ENCODE measurements around the gene XPO4. TPM values are rescaled to one million over a fixed set of nuclear protein-coding genes. Genes with fewer than 3 reads are reported as not detected.
A peak's percentile ranks its signal among the peaks of the same experiment; 100 is the strongest.

XPO4 gene
- total RNA-seq, 1 experiment from 2014 or later, result 34.1 TPM

DNA sequence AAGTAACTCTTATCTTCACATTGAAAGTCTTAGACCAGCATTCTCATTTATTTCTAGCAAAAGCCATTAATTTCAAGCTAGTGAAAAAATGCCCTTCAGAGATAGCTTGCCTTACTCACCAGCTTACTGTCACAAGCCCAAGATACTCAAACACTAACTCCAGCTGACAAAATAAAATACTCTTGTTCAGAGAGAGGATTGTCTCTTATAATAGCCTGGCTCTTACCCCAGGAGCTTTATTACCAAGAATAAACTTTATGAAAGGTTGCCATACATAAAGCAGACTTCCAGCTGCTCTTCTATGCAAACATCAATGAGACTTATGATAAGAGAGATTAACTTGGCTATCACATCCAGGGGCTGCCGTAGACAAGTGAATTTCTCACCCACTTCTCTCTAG is 53.6 kb downstream of the XPO4 start:
- Mint-ChIP-seq H3K36me3 (ENCODE audit: insufficient read depth in 1 of 3, low read depth in 3 of 3) (peaks cover 0 to 13% (median 0%) of the 10 kb centered on the region in 3 experiments; a peak in 4 of 7 replicates), H3K4me1 (peaks cover 10 to 12% of the 10 kb centered on the region in 2 experiments), H3K27ac (peak overlapping the region in 1 of 3 experiments; percentile 80; a peak in 1 of 7 replicates), H3K9me3 (no peaks in the 10 kb centered on the region), H3K4me3 (no peak overlapping the region), H3K27me3 (ENCODE audit: low read depth) (no peaks in the 10 kb centered on the region)
- no peak overlapping the region for H2BK120ac ChIP-seq (ENCODE audit: low read depth, low read length, poor library complexity, severe bottlenecking)
- H2BK20ac ChIP-seq (ENCODE audit: low read depth, low read length, poor library complexity, severe bottlenecking), result no peak overlapping the region
- H4K91ac ChIP-seq (ENCODE audit: insufficient read length, low read depth, low read length), result no peak overlapping the region
- H3K9ac ChIP-seq (ENCODE audit: extremely low read depth, insufficient read length, low read length), result no peak overlapping the region
- H3K18ac ChIP-seq (ENCODE audit: insufficient read length, low read depth, low read length), result no peak overlapping the region
- no peak overlapping the region for H2BK5ac ChIP-seq (ENCODE audit: insufficient read length, low read length)
- no peaks in the 10 kb centered on the region for H3K79me2 ChIP-seq (ENCODE audit: insufficient read depth, low read length)
- no peak overlapping the region for H4K5ac ChIP-seq (ENCODE audit: insufficient read length, low read depth, low read length)
- no peak overlapping the region for H3K4me2 ChIP-seq (ENCODE audit: insufficient read depth, insufficient read length, low read length)
- no peak overlapping the region for H2BK15ac ChIP-seq (ENCODE audit: low read depth, low read length)
- no peak overlapping the region for H2AFZ ChIP-seq (ENCODE audit: low read length)
- no peak for DNase-seq
- H3K56ac ChIP-seq (ENCODE audit: insufficient read length, low read depth, low read length), result no peak overlapping the region
- no peak overlapping the region for H3T11ph ChIP-seq (ENCODE audit: low read length)
- H4K8ac ChIP-seq (replicated peaks; ENCODE audit: insufficient read length, low read depth, low read length), result no peak overlapping the region
- H2BK12ac ChIP-seq (ENCODE audit: insufficient read length, low read depth, low read length), result no peak overlapping the region
- no peaks in the 10 kb centered on the region for H3K27me3 ChIP-seq (ENCODE audit: insufficient read depth, low read length)
- H3K14ac ChIP-seq (ENCODE audit: insufficient read depth, low read length), result no peak overlapping the region
- no peaks in the 10 kb centered on the region for H3K23me2 ChIP-seq (ENCODE audit: insufficient read length, low read depth, low read length, poor library complexity, severe bottlenecking)
- no peaks in the 10 kb centered on the region for H4K20me1 ChIP-seq (ENCODE audit: control insufficient read depth, insufficient read depth, insufficient read length)
- H3K9me3 ChIP-seq (ENCODE audit: control insufficient read depth, low read depth, low read length), result no peaks in the 10 kb centered on the region
- no peaks in the 10 kb centered on the region for H3K4me1 ChIP-seq (ENCODE audit: insufficient read depth, low read length)
- no peak overlapping the region for H2AK5ac ChIP-seq (ENCODE audit: insufficient read length, low read length)
- TF ChIP-seq, protein P1, sequence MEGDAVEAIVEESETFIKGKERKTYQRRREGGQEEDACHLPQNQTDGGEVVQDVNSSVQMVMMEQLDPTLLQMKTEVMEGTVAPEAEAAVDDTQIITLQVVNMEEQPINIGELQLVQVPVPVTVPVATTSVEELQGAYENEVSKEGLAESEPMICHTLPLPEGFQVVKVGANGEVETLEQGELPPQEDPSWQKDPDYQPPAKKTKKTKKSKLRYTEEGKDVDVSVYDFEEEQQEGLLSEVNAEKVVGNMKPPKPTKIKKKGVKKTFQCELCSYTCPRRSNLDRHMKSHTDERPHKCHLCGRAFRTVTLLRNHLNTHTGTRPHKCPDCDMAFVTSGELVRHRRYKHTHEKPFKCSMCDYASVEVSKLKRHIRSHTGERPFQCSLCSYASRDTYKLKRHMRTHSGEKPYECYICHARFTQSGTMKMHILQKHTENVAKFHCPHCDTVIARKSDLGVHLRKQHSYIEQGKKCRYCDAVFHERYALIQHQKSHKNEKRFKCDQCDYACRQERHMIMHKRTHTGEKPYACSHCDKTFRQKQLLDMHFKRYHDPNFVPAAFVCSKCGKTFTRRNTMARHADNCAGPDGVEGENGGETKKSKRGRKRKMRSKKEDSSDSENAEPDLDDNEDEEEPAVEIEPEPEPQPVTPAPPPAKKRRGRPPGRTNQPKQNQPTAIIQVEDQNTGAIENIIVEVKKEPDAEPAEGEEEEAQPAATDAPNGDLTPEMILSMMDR (conservative IDR thresholded peaks at IDR 0.05), result no peak
- peaks cover 3% of the 10 kb centered on the region for H3K79me1 ChIP-seq (ENCODE audit: insufficient read depth, low read depth, low read length, poor library complexity, severe bottlenecking)
- H3K23ac ChIP-seq (ENCODE audit: insufficient read length, low read depth, low read length), result no peak overlapping the region
- H3K4ac ChIP-seq (ENCODE audit: low read depth, low read length), result no peak overlapping the region
- H3K27ac ChIP-seq (ENCODE audit: insufficient read length, low read depth, low read length), result no peak overlapping the region
- no CpG with 5 or more reads among the region's 1 CpG for WGBS (ENCODE audit: extremely low coverage, insufficient read length, low lambda C conversion rate)

All from H9 (cell line).